Transverse colon (tissue), 4 donors: ENCODE measurements around the gene LMCD1. TPM values are rescaled to one million over a fixed set of nuclear protein-coding genes. Genes with fewer than 3 reads are reported as not detected.

ENCODE experiments used
- DNase-seq: peaks from one replicate; pipeline ENCODE4 v3.0.0-alpha.2; 2019
- H3K27ac ChIP-seq, 4 donors: fragments of 200-600 bp; sonication (generic); 2 replicates each; pipeline ENCODE4 v1.5.1; 2016 to 2018; ENCODE audit warnings: inconsistent platforms in 4 of 4
- H3K27me3 ChIP-seq: fragments of 200-600 bp; sonication (generic); 2 replicates; pipeline ENCODE4 v1.5.1; 2017; ENCODE audit warnings: inconsistent platforms
- H3K36me3 ChIP-seq, 4 donors: fragments of 200-600 bp; sonication (generic); 2 replicates each; pipeline ENCODE4 v1.5.1; 2017 to 2019; ENCODE audit warnings: inconsistent platforms in 4 of 4
- H3K4me1 ChIP-seq, 4 donors: fragments of 200-600 bp; sonication (generic); 2 replicates each; pipeline ENCODE4 v1.5.1; 2017 to 2020; ENCODE audit warnings: inconsistent platforms in 4 of 4
- H3K4me3 ChIP-seq, 4 donors: fragments of 200-600 bp; sonication (generic); 1 replicate in 1 of 4; 2 replicates in 3 of 4; pipeline versions ENCODE4 v1.5.1 to v1.6.1; 2017 to 2019; ENCODE audit warnings: inconsistent platforms in 4 of 4
- H3K9me3 ChIP-seq, 2 donors: fragments of 200-600 bp; sonication (generic); 2 replicates each; pipeline ENCODE4 v1.5.1; 2017 to 2019; ENCODE audit warnings: inconsistent platforms in 2 of 2
- CTCF ChIP-seq, 5 experiments: fragments of 200-600 bp in 3 of 5; fragments of 450-650 bp in 2 of 5; sonication (generic) in 3 of 5; IDR thresholded peaks; 1 replicate in 2 of 5; 2 replicates in 3 of 5; pipeline ENCODE4 v1.5.1; 2016 to 2017; ENCODE audit warnings: antibody characterized with exemption in 5 of 5, inconsistent platforms in 3 of 5, mild to moderate bottlenecking in 2 of 5, moderate library complexity in 1 of 5
- EP300 ChIP-seq: sonication (generic); formaldehyde crosslinking; IDR thresholded peaks from one replicate; pipeline ENCODE4 v1.6.1; 2017; ENCODE audit warnings: antibody characterized with exemption, low read depth
- POLR2A ChIP-seq: fragments of 450-650 bp; IDR thresholded peaks from one replicate; pipeline ENCODE4 v1.6.1; 2016; ENCODE audit warnings: antibody characterized with exemption, mild to moderate bottlenecking, moderate library complexity
- POLR2AphosphoS5 ChIP-seq, 3 donors: sonication (generic); formaldehyde crosslinking; IDR thresholded peaks; one replicate each; pipeline ENCODE4 v1.6.1; 2016; ENCODE audit warnings: antibody characterized with exemption in 3 of 3
- WGBS, 2 donors: methylation state at CpG; one replicate each; pipeline ENCODE4 v1.1.5; 2018; ENCODE audit warnings: low coverage in 1 of 2; 5-methylcytosine and 5-hydroxymethylcytosine counted together
- in situ Hi-C, 4 donors: fragments of 200-750 bp; cut with MboI; loops; one replicate each; pipeline versions ENCODE4 v1.15.0 to v1.15.1; 2017; ENCODE audit warnings: low sequenced_read_pairs in 3 of 4, low pct_ligation_motif_present in 1 of 4, low pct_unique_long_range_greater_than_20kb in 1 of 4
- intact Hi-C: fragments of 100-400 bp; cut with DNase I; formaldehyde crosslinking; loops from one replicate; pipeline ENCODE4 v1.15.1; 2023; ENCODE audit warnings: low total_unique reads
- total RNA-seq, 4 donors: library from RNA; depleted of rRNA; stranded (reverse); fragments of >200 nt; gene quantifications; one replicate each; pipeline ENCODE4 v1.1.0, GENCODE V29; 2016

Gene LMCD1
- total RNA-seq, 4 donors from 2014 or later: 6.7 to 26.6 (median 9.6) TPM

GRCh38 chr3:8460050-8460708 lies 41.4 kb upstream of the LMCD1 start:
- TF ChIP-seq POLR2A (no peak), CTCF (IDR thresholded peaks at IDR 0.05) (no peak), EP300 (no peak), POLR2AphosphoS5 (IDR thresholded peaks at IDR 0.05) (no peak)
- intact Hi-C loops: no loop called here
- H3K27me3 ChIP-seq: no peaks in the 10 kb centered on the region
- WGBS, 2 donors: 80% methylated on average over 8 to 10 of the region's 10 CpGs
- DNase-seq: no peak
- H3K9me3 ChIP-seq: no peaks in the 10 kb centered on the region
- in situ Hi-C loops: no loop called here
- H3K4me1 ChIP-seq: no peaks in the 10 kb centered on the region
- no peaks in the 10 kb centered on the region for H3K36me3 ChIP-seq
- H3K27ac ChIP-seq: no peak overlapping the region
- H3K4me3 ChIP-seq: no peak overlapping the region

- no peak for DNase-seq
- no peaks in the 10 kb centered on the region for H3K4me1 ChIP-seq
- intact Hi-C loops (no loop called here), in situ Hi-C loops (no loop called here)
- no peak for TF ChIP-seq POLR2AphosphoS5 (IDR thresholded peaks at IDR 0.05)
- TF ChIP-seq POLR2A: no peak
- TF ChIP-seq CTCF (IDR thresholded peaks at IDR 0.05): no peak
- TF ChIP-seq EP300: no peak
- H3K4me3 ChIP-seq: no peak overlapping the region
- no peaks in the 10 kb centered on the region for H3K9me3 ChIP-seq
- H3K27me3 ChIP-seq: no peaks in the 10 kb centered on the region
- WGBS, 2 donors: 83 to 84% methylated on average over 3 of the region's 3 CpGs
- H3K27ac ChIP-seq: no peak overlapping the region
- H3K36me3 ChIP-seq: no peaks in the 10 kb centered on the region
Measured at GRCh38 chr3:8460815-8461456, 40.7 kb upstream of the LMCD1 start.

GRCh38 chr3:8464668-8465067 lies 37.0 kb upstream of the LMCD1 start:
- no peak for DNase-seq
- H3K4me3 ChIP-seq: no peak overlapping the region
- H3K27ac ChIP-seq: no peak overlapping the region
- 64% methylated on average over 1 of the region's 1 CpG; no CpG with 5 or more reads in 1 of the 2 donors for WGBS, 2 donors
- in situ Hi-C loops: no loop called here
- intact Hi-C loops: no loop called here
- no peaks in the 10 kb centered on the region for H3K36me3 ChIP-seq
- TF ChIP-seq EP300: no peak
- no peak for TF ChIP-seq CTCF (IDR thresholded peaks at IDR 0.05)
- no peak for TF ChIP-seq POLR2AphosphoS5 (IDR thresholded peaks at IDR 0.05)
- no peak for TF ChIP-seq POLR2A
- H3K27me3 ChIP-seq: no peaks in the 10 kb centered on the region
- no peaks in the 10 kb centered on the region for H3K4me1 ChIP-seq
- no peaks in the 10 kb centered on the region for H3K9me3 ChIP-seq

GRCh38 chr3:8466526-8466925 lies 35.1 kb upstream of the LMCD1 start:
- H3K4me3 ChIP-seq: no peak overlapping the region
- intact Hi-C loops: no loop called here
- H3K27me3 ChIP-seq: no peaks in the 10 kb centered on the region
- H3K27ac ChIP-seq: no peak overlapping the region
- no peak for DNase-seq
- TF ChIP-seq POLR2AphosphoS5 (IDR thresholded peaks at IDR 0.05): no peak
- no peak for TF ChIP-seq CTCF (IDR thresholded peaks at IDR 0.05)
- TF ChIP-seq EP300: no peak
- no peak for TF ChIP-seq POLR2A
- H3K4me1 ChIP-seq: no peaks in the 10 kb centered on the region
- 75 to 86% methylated on average over 1 of the region's 1 CpG for WGBS, 2 donors
- no peaks in the 10 kb centered on the region for H3K9me3 ChIP-seq
- in situ Hi-C loops: no loop called here
- no peaks in the 10 kb centered on the region for H3K36me3 ChIP-seq
